HUES48 (cell line): ENCODE data around the gene FLT1.

Experiments
- H3K27ac ChIP-seq: one replicate; pipeline ENCODE4 v1.7.0; 2013; ENCODE audit warnings: low read depth, low read length, inconsistent platforms
- H3K27me3 ChIP-seq: 2 replicates; pipeline ENCODE4 v1.6.1; 2013; ENCODE audit warnings: mild to moderate bottlenecking, low read length; ENCODE audit not compliant: control insufficient read depth, insufficient read depth
- H3K36me3 ChIP-seq: 2 replicates; pipeline ENCODE4 v1.6.1; 2013; ENCODE audit warnings: low read length; ENCODE audit not compliant: control insufficient read depth, insufficient read depth
- H3K4me1 ChIP-seq: 2 replicates; pipeline ENCODE4 v1.6.1; 2013; ENCODE audit warnings: mild to moderate bottlenecking, low read length; ENCODE audit not compliant: control insufficient read depth, insufficient read depth
- H3K4me3 ChIP-seq: 2 replicates; pipeline ENCODE4 v1.5.1; 2013; ENCODE audit warnings: mild to moderate bottlenecking, low read depth, low read length
- H3K9ac ChIP-seq: 2 replicates; pipeline ENCODE4 v1.6.1; 2013; ENCODE audit warnings: mild to moderate bottlenecking, low read depth, low read length, moderate library complexity
- H3K9me3 ChIP-seq: 2 replicates; pipeline ENCODE4 v1.6.1; 2013; ENCODE audit warnings: low read length; ENCODE audit not compliant: control insufficient read depth, insufficient read depth

FLT1 gene

GRCh38 chr13:28440774-28441504 lies 54.0 kb downstream of the FLT1 start:
- H3K4me3 ChIP-seq: no peak overlapping the region
- H3K36me3 ChIP-seq: peaks cover 33% of the 10 kb centered on the region
- H3K9me3 ChIP-seq: no peaks in the 10 kb centered on the region
- no peaks in the 10 kb centered on the region for H3K27me3 ChIP-seq
- peak overlapping the region; percentile 91 for H3K27ac ChIP-seq
- H3K9ac ChIP-seq: no peak overlapping the region
- peaks cover 53% of the 10 kb centered on the region for H3K4me1 ChIP-seq

- peak overlapping the region; percentile 8; the same call in 1 of the 2 replicates for H3K9ac ChIP-seq
- H3K27ac ChIP-seq: peak overlapping the region; percentile 91
- H3K4me3 ChIP-seq: no peak overlapping the region
- peaks cover 53% of the 10 kb centered on the region for H3K36me3 ChIP-seq
- H3K27me3 ChIP-seq: no peaks in the 10 kb centered on the region
- peaks cover 64% of the 10 kb centered on the region for H3K4me1 ChIP-seq
- no peaks in the 10 kb centered on the region for H3K9me3 ChIP-seq
These were observed 56.2 kb downstream of the FLT1 start for GRCh38 chr13:28438598-28439334.

- Histone ChIP-seq H3K4me3 (no peak overlapping the region), H3K27me3 (no peaks in the 10 kb centered on the region), H3K27ac (peak overlapping the region; percentile 91), H3K36me3 (peaks cover 57% of the 10 kb centered on the region), H3K9ac (no peak overlapping the region), H3K4me1 (peaks cover 70% of the 10 kb centered on the region), H3K9me3 (no peaks in the 10 kb centered on the region)
These were observed 56.9 kb downstream of the FLT1 start for GRCh38 chr13:28438067-28438466.

GRCh38 chr13:28435917-28436316 lies 59.0 kb downstream of the FLT1 start:
- Histone ChIP-seq H3K27ac (no peak overlapping the region), H3K4me1 (peaks cover 85% of the 10 kb centered on the region), H3K9me3 (no peaks in the 10 kb centered on the region), H3K9ac (no peak overlapping the region), H3K36me3 (peaks cover 70% of the 10 kb centered on the region), H3K4me3 (no peak overlapping the region), H3K27me3 (no peaks in the 10 kb centered on the region)

- no peak overlapping the region for H3K9ac ChIP-seq
- H3K27ac ChIP-seq: no peak overlapping the region
- H3K27me3 ChIP-seq: no peaks in the 10 kb centered on the region
These were observed 60.0 kb downstream of the FLT1 start for GRCh38 chr13:28434926-28435325.

GRCh38 chr13:28432816-28433560 lies 61.9 kb downstream of the FLT1 start:
- Histone ChIP-seq H3K4me3 (no peak overlapping the region), H3K36me3 (peaks cover 77% of the 10 kb centered on the region), H3K27ac (no peak overlapping the region), H3K4me1 (peaks cover 86% of the 10 kb centered on the region), H3K9ac (no peak overlapping the region), H3K27me3 (no peaks in the 10 kb centered on the region), H3K9me3 (no peaks in the 10 kb centered on the region)

More at GRCh38 chr13:28434926-28435325, 60.0 kb downstream of the FLT1 start:
- H3K36me3 ChIP-seq: peaks cover 72% of the 10 kb centered on the region
- H3K4me1 ChIP-seq: peaks cover 85% of the 10 kb centered on the region
- no peak overlapping the region for H3K4me3 ChIP-seq
- no peaks in the 10 kb centered on the region for H3K9me3 ChIP-seq

DNA sequence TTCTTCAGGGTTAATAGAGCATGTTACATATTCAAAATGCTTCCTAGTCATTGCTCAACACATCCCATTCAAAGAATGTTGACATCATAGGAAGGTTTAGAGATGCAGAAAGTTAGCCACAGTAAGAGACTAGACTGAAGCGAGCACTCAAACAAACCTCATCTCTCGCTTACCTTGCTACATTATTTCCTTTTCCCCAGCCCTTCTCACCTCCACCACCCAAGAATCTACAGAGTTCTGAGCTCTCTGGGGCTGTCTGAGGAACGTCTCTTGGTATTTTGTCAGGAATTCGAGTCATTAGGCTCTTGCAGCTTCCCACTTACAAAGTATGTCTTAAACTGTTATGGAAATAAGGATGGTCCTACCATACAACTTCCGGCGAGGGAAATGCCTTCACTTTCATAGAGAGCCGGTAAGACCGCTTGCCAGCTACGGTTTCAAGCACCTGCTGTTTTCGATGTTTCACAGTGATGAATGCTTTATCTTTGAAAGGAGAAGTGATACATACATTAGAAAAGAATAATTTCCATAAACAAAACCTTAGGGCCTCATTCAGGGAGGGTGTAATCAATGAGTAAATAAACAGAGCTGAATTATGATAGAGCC lies 65.1 kb downstream of the FLT1 start:
- Histone ChIP-seq H3K36me3 (peaks cover 77% of the 10 kb centered on the region), H3K9ac (peak overlapping the region; percentile 59), H3K9me3 (no peaks in the 10 kb centered on the region), H3K4me1 (peaks cover 66% of the 10 kb centered on the region), H3K4me3 (peak overlapping the region; percentile 38), H3K27me3 (no peaks in the 10 kb centered on the region), H3K27ac (peak overlapping the region; percentile 98)

DNA sequence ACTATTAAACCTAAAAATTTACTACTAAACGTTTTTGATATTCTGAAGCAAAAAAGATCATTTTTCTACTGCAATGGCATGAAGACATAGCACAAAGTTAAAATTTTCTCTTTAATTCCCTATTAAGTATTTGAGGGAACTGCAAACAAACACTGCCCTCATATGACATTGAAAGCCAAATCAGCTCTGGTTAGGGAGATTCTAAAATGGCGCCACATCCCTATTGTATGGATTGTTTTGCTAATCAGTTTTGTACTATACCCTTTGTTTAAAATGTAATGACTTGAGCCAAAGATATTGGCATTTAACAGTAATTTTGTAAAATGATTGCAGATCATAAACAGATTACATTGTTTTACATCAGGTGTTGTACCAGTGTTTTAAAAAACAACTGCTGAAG lies 65.8 kb downstream of the FLT1 start:
- Histone ChIP-seq H3K27ac (peak overlapping the region; percentile 98), H3K9ac (peak overlapping the region; percentile 59), H3K9me3 (no peaks in the 10 kb centered on the region), H3K36me3 (peaks cover 78% of the 10 kb centered on the region), H3K4me1 (peaks cover 66% of the 10 kb centered on the region), H3K4me3 (peak overlapping the region; percentile 38), H3K27me3 (no peaks in the 10 kb centered on the region)

DNA sequence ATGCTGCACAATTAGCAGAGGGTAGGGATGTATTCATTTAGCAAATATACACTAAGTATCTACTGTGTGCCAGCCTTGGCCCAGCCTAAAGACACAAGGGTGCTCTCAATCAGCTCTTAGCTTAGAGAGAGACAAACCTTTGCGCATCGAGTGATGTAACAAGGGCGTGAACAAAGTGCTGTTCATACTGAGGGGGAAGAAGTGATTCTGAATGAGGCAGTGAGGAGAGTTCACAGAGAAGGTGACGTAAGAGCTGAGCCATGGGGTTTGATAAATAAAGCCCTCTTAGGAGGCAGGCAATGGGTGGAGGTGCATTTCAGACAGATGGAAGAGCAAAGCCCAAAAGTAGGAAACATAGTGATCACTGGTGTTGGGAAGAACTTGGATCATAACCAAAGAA lies 68.5 kb downstream of the FLT1 start:
- H3K27ac ChIP-seq: no peak overlapping the region
- peaks cover 43% of the 10 kb centered on the region for H3K4me1 ChIP-seq
- H3K9me3 ChIP-seq: no peaks in the 10 kb centered on the region
- H3K4me3 ChIP-seq: no peak overlapping the region
- no peak overlapping the region for H3K9ac ChIP-seq
- H3K36me3 ChIP-seq: peaks cover 76% of the 10 kb centered on the region
- H3K27me3 ChIP-seq: no peaks in the 10 kb centered on the region

GRCh38 chr13:28425793-28426192 lies 69.1 kb downstream of the FLT1 start:
- Histone ChIP-seq H3K27ac (no peak overlapping the region), H3K36me3 (peaks cover 71% of the 10 kb centered on the region), H3K9me3 (no peaks in the 10 kb centered on the region), H3K9ac (no peak overlapping the region), H3K4me1 (peaks cover 43% of the 10 kb centered on the region), H3K27me3 (no peaks in the 10 kb centered on the region), H3K4me3 (no peak overlapping the region)
